Effector memory CD4-positive, alpha-beta T cell (primary cell): ENCODE results near the gene ADAMTSL3.
"Not testable (repeated sequence)": the region's sequence is repeated elsewhere in the genome, so short reads cannot be mapped to it uniquely, and the experiment has no call there.

Experiments
- DNase-seq, 3 donors: peaks; one replicate each; pipeline ENCODE4 v3.0.0-alpha.2; 2020
- H3K27ac ChIP-seq: 2 replicates; pipeline ENCODE4 v1.7.0; 2013; ENCODE audit warnings: mild to moderate bottlenecking, low read length, moderate library complexity; ENCODE audit not compliant: insufficient read depth, poor library complexity, severe bottlenecking
- H3K27me3 ChIP-seq: replicated peaks from 2 replicates; pipeline ENCODE4 v1.7.0; 2013; ENCODE audit warnings: mild to moderate bottlenecking, low read length; ENCODE audit not compliant: insufficient read depth, control insufficient read depth, poor library complexity, severe bottlenecking
- H3K36me3 ChIP-seq: 2 replicates; pipeline ENCODE4 v1.7.0; 2013; ENCODE audit warnings: mild to moderate bottlenecking, low read length, moderate library complexity; ENCODE audit not compliant: control insufficient read depth, insufficient read depth
- H3K4me1 ChIP-seq: 2 replicates; pipeline ENCODE4 v1.7.0; 2013; ENCODE audit warnings: low read length, mild to moderate bottlenecking; ENCODE audit not compliant: control insufficient read depth, insufficient read depth, poor library complexity, severe bottlenecking
- H3K4me3 ChIP-seq: 2 replicates; pipeline ENCODE4 v1.7.0; 2013; ENCODE audit warnings: low read length, low read depth, mild to moderate bottlenecking; ENCODE audit not compliant: insufficient read depth, poor library complexity, severe bottlenecking
- H3K9me3 ChIP-seq: 2 replicates; pipeline ENCODE4 v1.7.0; 2013; ENCODE audit warnings: mild to moderate bottlenecking, low read length, moderate library complexity; ENCODE audit not compliant: control insufficient read depth

Gene ADAMTSL3

GRCh38 chr15:83947156-83947555 is 293.2 kb downstream of the ADAMTSL3 start:
- no peak overlapping the region for H3K4me3 ChIP-seq
- no peak for DNase-seq
- H3K9me3 ChIP-seq: no peaks in the 10 kb centered on the region
- no peaks in the 10 kb centered on the region for H3K4me1 ChIP-seq
- no peaks in the 10 kb centered on the region for H3K27me3 ChIP-seq
- no peaks in the 10 kb centered on the region for H3K36me3 ChIP-seq
- no peak overlapping the region for H3K27ac ChIP-seq

- H3K36me3 ChIP-seq: no peaks in the 10 kb centered on the region
- no peak for DNase-seq
- no peak overlapping the region for H3K4me3 ChIP-seq
- H3K27ac ChIP-seq: no peak overlapping the region
- no peaks in the 10 kb centered on the region for H3K4me1 ChIP-seq
- H3K27me3 ChIP-seq: no peaks in the 10 kb centered on the region
- no peaks in the 10 kb centered on the region for H3K9me3 ChIP-seq
Measured at GRCh38 chr15:83954506-83954905, 300.6 kb downstream of the ADAMTSL3 start.

- Histone ChIP-seq H3K4me1 (no peaks in the 10 kb centered on the region), H3K9me3 (no peaks in the 10 kb centered on the region), H3K27me3 (no peaks in the 10 kb centered on the region), H3K4me3 (no peak overlapping the region), H3K36me3 (no peaks in the 10 kb centered on the region), H3K27ac (no peak overlapping the region)
- no peak for DNase-seq
Measured at GRCh38 chr15:83955806-83956265, 301.9 kb downstream of the ADAMTSL3 start.

GRCh38 chr15:83956887-83957286 is 303.0 kb downstream of the ADAMTSL3 start:
- no peaks in the 10 kb centered on the region for H3K27me3 ChIP-seq
- no peaks in the 10 kb centered on the region for H3K9me3 ChIP-seq
- H3K4me3 ChIP-seq: no peak overlapping the region
- H3K4me1 ChIP-seq: no peaks in the 10 kb centered on the region
- H3K36me3 ChIP-seq: no peaks in the 10 kb centered on the region
- no peak for DNase-seq
- H3K27ac ChIP-seq: no peak overlapping the region

GRCh38 chr15:83959477-83959876 is 305.6 kb downstream of the ADAMTSL3 start:
- no peaks in the 10 kb centered on the region for H3K9me3 ChIP-seq
- H3K36me3 ChIP-seq: no peaks in the 10 kb centered on the region
- no peak overlapping the region for H3K4me3 ChIP-seq
- DNase-seq: no peak
- H3K27me3 ChIP-seq: no peaks in the 10 kb centered on the region
- H3K27ac ChIP-seq: no peak overlapping the region
- no peaks in the 10 kb centered on the region for H3K4me1 ChIP-seq

GRCh38 chr15:83960192-83960829 is 306.4 kb downstream of the ADAMTSL3 start:
- Histone ChIP-seq H3K36me3 (no peaks in the 10 kb centered on the region), H3K27ac (no peak overlapping the region), H3K9me3 (no peaks in the 10 kb centered on the region), H3K27me3 (no peaks in the 10 kb centered on the region), H3K4me3 (no peak overlapping the region), H3K4me1 (no peaks in the 10 kb centered on the region)
- no peak for DNase-seq

GRCh38 chr15:83961311-83961710 is 307.4 kb downstream of the ADAMTSL3 start:
- no peaks in the 10 kb centered on the region for H3K4me1 ChIP-seq
- H3K9me3 ChIP-seq: no peaks in the 10 kb centered on the region
- H3K27ac ChIP-seq: no peak overlapping the region
- DNase-seq: no peak
- no peaks in the 10 kb centered on the region for H3K36me3 ChIP-seq
- no peak overlapping the region for H3K4me3 ChIP-seq
- no peaks in the 10 kb centered on the region for H3K27me3 ChIP-seq

- not testable (repeated sequence) for H3K27ac ChIP-seq, DNase-seq, H3K27me3 ChIP-seq, H3K9me3 ChIP-seq, H3K4me1 ChIP-seq, H3K4me3 ChIP-seq, H3K36me3 ChIP-seq
Measured at GRCh38 chr15:83964967-83965366, 311.0 kb downstream of the ADAMTSL3 start.

- H3K36me3 ChIP-seq: no peaks in the 10 kb centered on the region
- no peaks in the 10 kb centered on the region for H3K27me3 ChIP-seq
- no peak overlapping the region for H3K27ac ChIP-seq
- no peak overlapping the region for H3K4me3 ChIP-seq
- H3K9me3 ChIP-seq: no peaks in the 10 kb centered on the region
- no peaks in the 10 kb centered on the region for H3K4me1 ChIP-seq
- DNase-seq: no peak
Measured at GRCh38 chr15:83970295-83970890, 316.5 kb downstream of the ADAMTSL3 start.

GRCh38 chr15:83971992-83972391 is 318.1 kb downstream of the ADAMTSL3 start:
- H3K9me3 ChIP-seq: no peaks in the 10 kb centered on the region
- H3K4me3 ChIP-seq: no peak overlapping the region
- no peaks in the 10 kb centered on the region for H3K4me1 ChIP-seq
- no peaks in the 10 kb centered on the region for H3K27me3 ChIP-seq
- DNase-seq: no peak
- no peaks in the 10 kb centered on the region for H3K36me3 ChIP-seq
- H3K27ac ChIP-seq: no peak overlapping the region
